Muscle layer of duodenum (tissue), 2 donors: ENCODE data around the gene SPON1.
"Not testable (repeated sequence)": the region's sequence is repeated elsewhere in the genome, so short reads cannot be mapped to it uniquely, and the experiment has no call there.

Experiments used
- H3K27ac ChIP-seq: one replicate; pipeline ENCODE4 v1.7.0; 2013; ENCODE audit warnings: mild to moderate bottlenecking, low read length
- H3K27me3 ChIP-seq: one replicate; pipeline ENCODE4 v1.7.0; 2013; ENCODE audit warnings: low read depth, mild to moderate bottlenecking, control low read depth, low read length
- H3K36me3 ChIP-seq, 2 donors: one replicate each; pipeline ENCODE4 v1.7.0; 2013; ENCODE audit warnings: low read length in 2 of 2, control low read depth in 1 of 2, mild to moderate bottlenecking in 1 of 2; ENCODE audit not compliant: insufficient read depth in 2 of 2, control insufficient read depth in 1 of 2
- H3K4me1 ChIP-seq, 2 donors: one replicate each; pipeline ENCODE4 v1.7.0; 2013; ENCODE audit warnings: low read length in 2 of 2, mild to moderate bottlenecking in 2 of 2, control low read depth in 1 of 2, moderate library complexity in 1 of 2; ENCODE audit not compliant: insufficient read depth in 2 of 2, control insufficient read depth in 1 of 2
- H3K4me3 ChIP-seq, 2 donors: one replicate each; pipeline ENCODE4 v1.7.0; 2013; ENCODE audit warnings: low read length in 2 of 2, low read depth in 1 of 2, mild to moderate bottlenecking in 1 of 2
- H3K9me3 ChIP-seq, 2 donors: one replicate each; pipeline ENCODE4 v1.7.0; 2013; ENCODE audit warnings: low read length in 2 of 2, control low read depth in 1 of 2, mild to moderate bottlenecking in 1 of 2; ENCODE audit not compliant: control insufficient read depth in 1 of 2
- donor health status: healthy.

SPON1 gene

GRCh38 chr11:13962562-13963168 is at the start of gene SPON1:
TSS of gene SPON1 (plus strand) at chr11:13962723. CDS start at chr11:13962905, 182 bp downstream.
- H3K9me3 ChIP-seq, result no peaks in the 10 kb centered on the region
- H3K27ac ChIP-seq, result peak within 1 kb of the TSS; percentile 27
- H3K4me1 ChIP-seq, result peaks cover 11 to 45% of the 10 kb centered on the region in 2 donors
- H3K4me3 ChIP-seq, result peak within 1 kb of the TSS; percentile 73 to 77
- no peaks in the 10 kb centered on the region for H3K36me3 ChIP-seq
- peaks cover 8% of the 10 kb centered on the region for H3K27me3 ChIP-seq

GRCh38 chr11:13917264-13917663 is 45.3 kb upstream of the SPON1 start:
- Histone ChIP-seq H3K9me3 (no peaks in the 10 kb centered on the region), H3K27ac (no peak overlapping the region), H3K4me3 (no peak overlapping the region), H3K4me1 (no peaks in the 10 kb centered on the region), H3K36me3 (no peaks in the 10 kb centered on the region), H3K27me3 (no peaks in the 10 kb centered on the region)

- H3K9me3 ChIP-seq, result no peaks in the 10 kb centered on the region
- H3K36me3 ChIP-seq, result no peaks in the 10 kb centered on the region
- no peak overlapping the region for H3K4me3 ChIP-seq
- H3K4me1 ChIP-seq, result no peaks in the 10 kb centered on the region
- no peak overlapping the region for H3K27ac ChIP-seq
- H3K27me3 ChIP-seq, result no peaks in the 10 kb centered on the region
Measured at GRCh38 chr11:13917904-13918303, 44.6 kb upstream of the SPON1 start.

DNA sequence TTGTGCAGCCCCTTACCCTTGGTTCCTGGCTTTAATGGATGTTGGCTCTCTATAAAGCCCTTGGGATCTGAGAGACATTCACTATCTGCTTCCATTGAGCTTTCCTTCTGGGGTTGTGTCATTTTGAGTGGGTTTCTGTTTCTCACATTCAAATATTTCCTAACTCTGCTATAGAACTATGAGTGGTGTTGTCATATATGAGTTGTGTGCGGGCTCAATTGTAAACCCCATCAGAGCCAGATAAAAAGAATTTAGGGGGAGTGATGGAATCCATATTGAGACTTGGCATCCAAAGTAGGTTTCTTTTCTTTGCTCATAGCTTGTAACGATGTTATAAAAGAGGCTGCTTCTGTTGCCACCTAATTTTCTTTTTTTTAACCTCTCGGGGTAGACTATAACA is 41.8 kb upstream of the SPON1 start:
- H3K9me3 ChIP-seq, result no peaks in the 10 kb centered on the region
- no peak overlapping the region for H3K4me3 ChIP-seq
- no peaks in the 10 kb centered on the region for H3K4me1 ChIP-seq
- H3K27me3 ChIP-seq, result no peaks in the 10 kb centered on the region
- no peaks in the 10 kb centered on the region for H3K36me3 ChIP-seq
- H3K27ac ChIP-seq, result no peak overlapping the region

GRCh38 chr11:13921545-13921944 is 41.0 kb upstream of the SPON1 start:
- Histone ChIP-seq H3K27me3 (no peaks in the 10 kb centered on the region), H3K27ac (no peak overlapping the region), H3K4me1 (no peaks in the 10 kb centered on the region), H3K36me3 (no peaks in the 10 kb centered on the region), H3K9me3 (no peaks in the 10 kb centered on the region), H3K4me3 (no peak overlapping the region)

GRCh38 chr11:13923182-13923581 is 39.3 kb upstream of the SPON1 start:
- H3K4me1 ChIP-seq, result no peaks in the 10 kb centered on the region
- H3K9me3 ChIP-seq, result no peaks in the 10 kb centered on the region
- H3K27me3 ChIP-seq, result no peaks in the 10 kb centered on the region
- H3K27ac ChIP-seq, result no peak overlapping the region
- no peaks in the 10 kb centered on the region for H3K36me3 ChIP-seq
- H3K4me3 ChIP-seq, result no peak overlapping the region

- no peaks in the 10 kb centered on the region for H3K4me1 ChIP-seq
- H3K4me3 ChIP-seq, result no peak overlapping the region
- no peaks in the 10 kb centered on the region for H3K36me3 ChIP-seq
- H3K27me3 ChIP-seq, result no peaks in the 10 kb centered on the region
- no peak overlapping the region for H3K27ac ChIP-seq
- no peaks in the 10 kb centered on the region for H3K9me3 ChIP-seq
Measured at GRCh38 chr11:13923716-13924650, 38.5 kb upstream of the SPON1 start.

DNA sequence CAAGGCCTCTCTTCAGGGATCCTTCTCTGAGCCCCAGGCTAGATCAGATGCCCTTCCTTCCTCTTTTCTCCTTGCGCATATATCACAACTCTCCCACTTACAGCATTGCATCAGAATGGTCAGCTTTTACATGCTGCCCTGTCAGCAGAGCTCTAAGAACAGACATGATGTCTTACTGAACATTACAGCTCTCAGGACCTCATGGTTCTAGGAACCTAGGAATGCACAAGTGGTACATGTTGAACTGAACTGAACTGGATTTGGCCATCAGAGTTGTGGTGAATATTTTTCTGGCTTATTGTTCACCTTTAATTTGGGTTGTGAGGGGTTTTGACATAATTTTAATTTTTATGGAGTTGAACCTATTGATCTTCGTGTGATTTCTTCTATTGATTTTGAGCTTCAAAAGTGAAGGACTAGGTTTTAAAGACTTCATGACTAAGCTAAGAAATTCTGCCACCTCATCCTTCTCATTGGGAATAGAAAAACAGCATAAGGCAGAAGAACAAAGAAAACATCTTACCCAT is 37.7 kb upstream of the SPON1 start:
- no peaks in the 10 kb centered on the region for H3K9me3 ChIP-seq
- no peaks in the 10 kb centered on the region for H3K4me1 ChIP-seq
- H3K36me3 ChIP-seq, result no peaks in the 10 kb centered on the region
- no peaks in the 10 kb centered on the region for H3K27me3 ChIP-seq
- no peak overlapping the region for H3K4me3 ChIP-seq
- H3K27ac ChIP-seq, result no peak overlapping the region

GRCh38 chr11:13926366-13926765 is 36.2 kb upstream of the SPON1 start:
- H3K27me3 ChIP-seq, H3K27ac ChIP-seq, H3K36me3 ChIP-seq, H3K4me3 ChIP-seq, H3K4me1 ChIP-seq, H3K9me3 ChIP-seq: not testable (repeated sequence)

GRCh38 chr11:13926981-13927380 is 35.5 kb upstream of the SPON1 start:
- Histone ChIP-seq H3K9me3 (no peaks in the 10 kb centered on the region), H3K36me3 (no peaks in the 10 kb centered on the region), H3K4me3 (no peak overlapping the region), H3K27ac (no peak overlapping the region), H3K27me3 (no peaks in the 10 kb centered on the region), H3K4me1 (no peaks in the 10 kb centered on the region)

DNA sequence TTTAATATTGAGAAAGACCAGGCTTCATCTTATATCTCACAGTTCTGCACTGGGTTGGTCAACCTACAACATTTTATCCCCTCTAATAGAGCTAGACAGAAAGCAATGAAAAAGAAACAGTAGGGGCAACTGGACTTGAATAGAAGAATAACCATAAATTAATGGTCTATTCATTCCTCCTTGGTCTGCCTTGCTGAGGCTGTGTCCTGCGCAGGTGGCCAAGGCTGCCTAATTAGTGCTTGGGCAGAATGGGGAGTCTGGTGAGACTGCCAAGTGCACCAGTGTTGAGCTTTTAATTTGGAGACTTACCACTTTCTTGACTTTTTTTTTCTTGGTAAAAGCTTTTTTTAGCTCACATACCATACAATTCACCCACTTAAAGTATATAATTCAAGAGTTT is 35.0 kb upstream of the SPON1 start:
- Histone ChIP-seq H3K4me3 (no peak overlapping the region), H3K4me1 (no peaks in the 10 kb centered on the region), H3K27ac (no peak overlapping the region), H3K27me3 (no peaks in the 10 kb centered on the region), H3K9me3 (no peaks in the 10 kb centered on the region), H3K36me3 (no peaks in the 10 kb centered on the region)
